ENCODE results near the gene TRHDE.

Gene TRHDE

DNA sequence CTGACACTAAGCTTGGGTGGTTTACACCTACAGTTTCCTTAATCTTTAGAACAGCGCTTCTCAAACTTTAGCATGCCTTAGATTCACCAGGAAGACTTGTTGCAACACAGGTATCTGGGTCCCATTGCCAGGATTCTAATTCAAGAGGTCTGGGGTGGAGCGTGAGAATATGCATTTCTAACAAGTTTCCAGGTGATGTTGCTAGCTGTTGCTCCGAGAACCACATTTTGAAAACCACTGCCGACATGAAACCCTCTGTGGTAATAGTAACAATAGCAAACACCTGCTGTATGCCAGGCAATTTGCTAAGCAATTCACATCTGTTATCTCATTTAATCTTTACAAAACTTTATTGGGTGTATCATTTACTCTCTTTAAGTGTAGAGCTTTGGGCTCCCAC lies 58.6 kb downstream of the TRHDE start:
- DNase-seq: no peak

DNA sequence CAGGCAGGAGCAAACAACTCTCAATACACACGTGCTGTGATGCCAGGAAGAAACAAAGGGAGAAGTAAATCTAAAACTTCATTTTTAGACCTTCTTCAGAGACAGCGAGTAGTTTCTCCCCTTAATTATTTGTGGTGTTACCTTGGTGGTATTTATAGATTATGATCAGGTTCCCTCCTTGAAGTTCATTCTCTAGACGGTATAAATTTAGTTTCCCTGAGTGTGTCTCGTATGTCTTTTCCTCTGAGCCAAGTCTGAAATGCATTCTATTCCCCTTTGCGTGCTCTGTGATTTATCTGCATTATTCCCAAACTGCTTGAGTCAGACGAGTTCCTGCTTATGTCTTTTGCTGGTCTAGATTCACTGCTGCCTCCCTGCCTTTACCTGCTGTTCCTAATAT lies 65.2 kb downstream of the TRHDE start:
- DNase-seq: no peak

DNA sequence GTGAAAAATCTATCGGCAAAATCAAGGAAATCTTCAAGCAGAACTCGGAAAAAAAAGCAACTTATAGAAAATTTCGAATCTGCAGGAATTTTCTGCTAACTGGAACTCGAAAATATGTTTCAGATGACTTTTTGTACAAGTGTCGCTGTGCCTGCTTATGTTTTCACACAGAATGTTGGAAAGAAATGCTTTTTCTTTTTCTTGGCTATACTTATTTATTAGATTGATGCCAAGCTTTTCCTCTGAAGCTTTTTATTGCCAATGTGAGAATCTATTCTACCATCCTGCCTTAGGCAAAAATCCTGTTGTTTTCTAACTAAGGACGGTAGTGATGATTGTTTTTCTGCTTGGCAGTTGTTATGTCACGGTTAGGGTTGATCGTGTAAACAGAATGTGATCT lies 65.8 kb downstream of the TRHDE start:
- DNase-seq: no peak

GRCh38 chr12:72338437-72338836 lies 66.3 kb downstream of the TRHDE start:
- DNase-seq: no peak

DNA sequence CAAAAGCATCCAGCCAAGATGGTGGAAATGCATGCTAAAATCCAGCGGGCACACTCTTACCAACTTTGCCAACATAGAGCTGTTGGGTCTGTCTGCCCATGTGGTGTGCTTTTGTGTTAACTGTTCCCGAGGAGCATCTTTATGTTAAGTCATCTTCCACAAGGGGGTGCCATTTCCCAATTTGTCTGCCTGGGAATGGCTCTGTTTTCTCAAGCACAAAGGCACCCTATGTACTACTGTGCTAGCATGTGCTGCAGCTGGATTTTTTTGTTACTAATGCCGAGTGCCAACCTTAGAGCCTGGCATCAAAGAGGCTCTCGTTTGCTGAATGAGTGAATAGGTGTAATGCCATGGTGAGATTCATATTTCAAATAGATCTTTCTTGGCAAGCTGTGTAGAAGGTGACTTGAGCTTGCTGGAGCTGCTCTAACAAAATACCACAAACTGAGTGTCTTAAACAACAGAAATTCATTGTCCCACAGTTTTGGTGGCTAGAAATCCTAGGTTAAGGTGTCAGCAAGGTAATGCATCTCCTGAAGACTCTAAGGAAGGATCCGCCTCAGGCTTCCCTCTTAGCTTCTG lies 74.3 kb downstream of the TRHDE start:
- peak; percentile 15 for DNase-seq

DNA sequence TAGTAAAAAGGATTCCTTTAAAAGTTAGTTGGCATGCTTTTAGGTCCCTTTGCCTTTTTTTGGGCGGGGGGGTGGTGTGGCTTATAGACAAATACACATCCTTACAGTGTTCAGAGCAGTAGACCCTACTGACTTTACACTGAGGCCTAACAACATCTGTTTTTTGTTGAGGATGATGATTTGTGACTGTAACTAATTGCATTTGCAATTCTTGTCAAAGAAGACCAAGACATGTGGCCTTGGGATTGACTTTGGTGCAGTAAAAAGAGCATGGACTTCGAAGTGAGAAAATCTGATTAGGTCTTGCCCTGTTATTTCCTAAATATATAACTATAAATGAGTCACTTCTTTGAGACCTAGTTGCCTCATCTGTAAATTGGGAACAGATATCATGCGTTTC lies 77.3 kb downstream of the TRHDE start:
- no peak for DNase-seq

DNA sequence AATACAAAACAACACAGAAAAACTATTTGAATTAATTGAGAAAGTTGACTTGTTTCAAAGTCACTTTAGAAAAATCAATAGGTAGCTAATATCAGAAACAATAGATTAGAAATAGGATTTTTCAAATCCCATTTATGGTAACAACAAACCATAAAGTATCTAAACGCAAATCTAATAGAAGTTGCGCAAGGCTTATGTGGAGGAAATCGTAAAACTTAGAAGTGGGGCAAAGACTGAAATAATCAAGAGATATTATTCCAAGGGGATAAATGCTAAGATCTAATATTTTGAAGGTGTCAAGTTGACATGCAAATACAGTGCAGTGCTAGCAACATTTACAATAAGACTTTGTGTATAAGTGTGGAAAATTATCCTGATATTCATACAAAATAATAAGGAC lies 87.2 kb downstream of the TRHDE start:
- no peak for DNase-seq

DNA sequence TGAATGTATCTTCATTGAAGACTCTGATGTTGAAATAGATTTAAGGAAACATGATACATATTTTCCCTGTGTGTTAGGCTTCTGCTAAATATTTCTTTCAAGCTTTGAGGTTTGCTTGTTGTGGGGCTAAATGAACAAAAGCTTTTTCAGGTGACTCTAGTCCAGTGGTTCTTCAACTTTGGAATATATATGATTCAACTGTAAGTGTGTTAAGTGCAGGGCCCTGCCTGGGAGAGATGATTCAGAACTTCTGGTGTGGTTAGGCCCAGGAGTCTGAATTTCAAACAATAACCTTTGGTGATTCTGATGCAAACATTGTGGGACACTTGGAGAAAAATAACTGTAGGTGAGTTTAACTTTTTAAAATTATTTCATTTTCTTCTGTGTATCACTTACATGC lies 93.0 kb downstream of the TRHDE start:
- DNase-seq: no peak

DNA sequence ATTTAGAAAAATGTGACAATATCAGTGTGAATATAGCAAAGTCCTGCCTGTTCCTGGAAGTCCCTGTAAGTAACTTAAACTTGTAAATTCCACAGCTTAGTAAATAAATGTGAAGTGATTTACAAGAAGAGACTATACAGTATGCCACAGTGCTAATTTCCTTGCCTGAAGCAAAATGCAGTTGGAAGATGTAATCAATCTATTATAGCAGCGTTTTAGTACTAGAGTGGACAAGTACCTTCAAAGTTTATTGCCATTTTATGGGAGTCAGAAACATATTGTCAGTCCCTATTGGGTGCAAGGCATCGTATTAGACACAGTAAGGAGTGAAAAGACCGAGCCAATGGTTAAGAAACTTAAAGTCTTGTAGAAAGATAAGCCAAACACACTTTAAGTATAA lies 94.1 kb downstream of the TRHDE start:
- DNase-seq: no peak

- no peak for DNase-seq
These were observed 96.1 kb downstream of the TRHDE start for GRCh38 chr12:72368298-72368697.

- no peak for DNase-seq
These were observed 96.7 kb downstream of the TRHDE start for GRCh38 chr12:72368719-72369422.

- no peak for DNase-seq
These were observed 97.3 kb downstream of the TRHDE start for GRCh38 chr12:72369423-72369959.

DNA sequence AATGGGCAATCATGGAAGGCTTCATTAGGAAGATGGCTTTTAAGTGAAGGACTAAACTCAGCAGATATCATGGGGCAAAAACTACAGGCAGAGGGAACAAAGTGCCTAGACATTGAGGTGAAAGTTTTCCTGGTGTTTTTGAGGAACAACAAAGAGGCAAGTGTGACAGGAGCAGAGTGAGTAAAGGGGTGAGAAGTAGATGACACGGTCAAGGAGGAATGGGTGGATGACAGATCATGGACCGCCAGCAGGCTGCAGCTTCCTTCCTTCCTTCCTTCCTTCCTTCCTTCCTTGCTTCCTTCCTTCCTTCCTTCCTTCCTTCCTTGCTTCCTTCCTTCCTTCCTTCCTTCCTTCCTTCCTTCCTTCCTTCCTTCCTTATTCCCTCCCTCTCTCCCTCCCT lies 108.3 kb downstream of the TRHDE start:
- DNase-seq: no peak

- no peak for DNase-seq
These were observed 116.2 kb downstream of the TRHDE start for GRCh38 chr12:72388322-72388721.

DNA sequence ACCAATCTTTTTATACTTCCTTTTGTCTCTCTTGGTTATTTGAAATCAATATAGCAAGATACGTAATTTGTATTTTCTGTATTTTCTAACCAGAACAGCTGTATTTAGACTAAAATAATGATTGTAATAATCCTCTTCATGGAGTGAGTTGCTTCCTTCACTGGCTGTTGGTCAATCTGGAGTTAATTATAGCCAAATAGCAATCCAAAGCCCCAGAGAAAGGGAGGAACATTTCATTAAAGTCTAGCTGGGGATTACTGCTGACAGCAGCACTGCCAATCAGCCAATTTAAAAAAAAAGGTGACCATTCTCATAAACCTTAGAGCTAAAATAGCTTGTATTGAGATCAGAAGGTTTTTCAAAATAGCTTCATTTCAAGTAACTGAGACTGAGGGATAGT lies 118.0 kb downstream of the TRHDE start:
- no peak for DNase-seq

DNA sequence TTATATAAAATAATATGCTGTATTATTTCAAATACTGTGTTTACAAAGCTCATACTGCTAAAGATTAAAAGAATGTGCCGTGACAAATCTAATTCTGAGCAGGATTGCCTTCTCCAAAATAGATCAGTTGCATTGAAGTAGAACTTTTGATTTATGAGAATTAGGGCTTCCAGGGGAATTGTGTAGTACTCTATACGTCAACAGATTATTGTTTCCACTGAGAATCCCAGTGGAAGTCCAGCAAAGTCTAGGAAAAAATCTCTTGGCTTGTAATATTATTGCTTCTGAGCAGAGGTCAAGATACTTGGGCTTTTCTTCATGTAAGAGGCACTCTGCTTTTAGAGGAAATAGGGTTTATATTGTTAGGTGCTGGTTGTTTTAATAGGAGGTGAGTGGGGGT lies 133.9 kb downstream of the TRHDE start:
- DNase-seq: no peak

DNA sequence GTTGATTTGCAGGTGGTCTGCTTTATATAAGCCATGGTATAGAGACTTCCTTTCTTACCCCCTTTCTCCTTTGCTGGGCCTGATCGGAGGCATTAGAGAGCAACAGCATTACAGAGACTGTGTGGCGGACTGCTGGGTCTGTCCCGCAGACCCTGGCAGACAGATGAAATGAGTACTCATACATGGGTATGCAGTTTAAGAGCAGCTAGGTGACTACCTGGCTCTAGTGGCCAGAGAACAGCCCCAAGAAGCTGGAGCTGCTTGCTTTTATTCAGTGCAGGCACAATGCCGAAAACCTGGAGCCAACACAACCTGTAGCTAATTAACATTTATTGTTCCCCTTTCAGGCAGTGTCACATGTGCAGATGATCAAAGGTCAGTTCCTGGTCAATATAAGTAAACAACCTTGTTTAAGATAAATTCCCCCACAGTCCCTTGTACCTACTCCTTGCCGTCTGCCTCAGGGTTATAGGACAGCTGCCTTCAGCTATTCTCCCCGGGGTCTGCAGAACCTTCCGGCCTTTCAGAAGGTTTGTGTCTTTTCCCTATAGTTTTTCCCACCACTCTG lies 160.0 kb downstream of the TRHDE start:
- DNase-seq: no peak

- no peak for DNase-seq
These were observed 161.1 kb downstream of the TRHDE start for GRCh38 chr12:72433298-72433697.

- no peak for DNase-seq
These were observed 162.8 kb downstream of the TRHDE start for GRCh38 chr12:72434999-72435398.

- DNase-seq: no peak
These were observed 170.0 kb downstream of the TRHDE start for GRCh38 chr12:72442217-72442616.

- DNase-seq: no peak
These were observed 172.0 kb downstream of the TRHDE start for GRCh38 chr12:72444125-72444524.

DNA sequence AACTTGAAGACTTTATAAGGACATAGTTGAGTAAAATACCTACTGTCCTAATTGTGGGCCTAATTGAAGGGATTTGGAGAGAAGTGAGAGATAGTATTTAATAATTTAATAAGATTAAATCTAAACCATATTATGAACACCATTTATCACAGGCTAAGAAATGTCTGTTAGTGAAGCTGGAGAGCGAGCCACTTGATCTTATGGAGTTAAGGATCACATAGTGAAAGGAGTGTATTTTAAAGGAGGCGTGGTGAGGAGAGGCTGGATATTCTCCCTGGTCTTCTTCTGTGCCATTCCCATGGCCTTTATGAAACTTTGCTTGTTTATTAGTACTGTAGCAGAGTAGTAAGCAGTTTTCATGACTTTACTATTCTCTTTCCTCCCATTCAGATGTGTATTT lies 172.4 kb downstream of the TRHDE start:
- no peak for DNase-seq

DNA sequence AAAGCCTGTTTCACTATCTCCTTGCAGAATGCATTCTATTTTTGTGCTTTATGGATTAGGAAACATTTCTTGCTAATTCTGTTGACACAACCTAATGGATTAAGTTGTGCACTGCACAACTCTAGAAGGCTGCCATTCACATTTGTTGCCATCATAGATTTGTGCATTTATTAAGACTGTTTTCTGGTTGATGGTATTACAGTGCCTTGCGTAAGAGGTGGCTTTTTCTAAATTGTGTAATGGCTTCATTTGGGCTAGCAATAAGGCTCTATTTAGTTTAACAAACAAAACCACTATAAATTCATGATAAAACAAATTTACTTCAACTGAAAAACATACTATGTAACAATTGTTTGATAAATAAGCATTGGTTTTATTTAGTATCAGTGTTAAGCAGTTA lies 175.9 kb downstream of the TRHDE start:
- DNase-seq: no peak

- no peak for DNase-seq
These were observed 176.6 kb downstream of the TRHDE start for GRCh38 chr12:72448805-72449204.

DNA sequence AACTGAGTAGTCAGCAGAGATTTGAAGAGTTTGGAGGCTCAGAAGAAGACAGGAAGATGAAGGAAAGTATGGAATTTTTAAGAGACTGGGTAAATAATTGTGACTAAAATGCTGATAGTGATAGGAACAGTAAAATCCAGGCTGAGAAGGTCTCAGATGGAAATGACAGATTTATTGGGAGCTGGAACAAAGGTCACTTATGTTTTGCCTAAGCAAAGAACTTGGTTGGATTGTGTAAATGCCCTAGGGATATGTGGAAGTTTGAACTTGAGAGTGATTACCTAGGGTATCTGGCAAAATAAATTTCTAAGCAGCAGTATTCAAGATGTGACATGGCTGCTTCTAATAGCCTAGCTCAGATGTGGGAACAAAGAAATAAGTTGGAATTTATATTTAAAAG lies 180.9 kb downstream of the TRHDE start:
- no peak for DNase-seq
